Measurements from ENCODE around the gene RFFL.

Gene RFFL

GRCh38 chr17:34958438-34958837 is 105.1 kb downstream of the RFFL start:
- no peak for DNase-seq

All from CD4-positive, alpha-beta T cell treated with Interferon alpha-2 for 1 hour (primary cell).